Mucosa of stomach (tissue), 1 donor: ENCODE data around the gene JUND.

ENCODE experiments used
- H3K27me3 ChIP-seq: one replicate; pipeline ENCODE4 v1.7.0; 2013; ENCODE audit warnings: mild to moderate bottlenecking, low read length; ENCODE audit not compliant: control insufficient read depth, insufficient read depth
- H3K36me3 ChIP-seq: one replicate; pipeline ENCODE4 v1.7.0; 2013; ENCODE audit warnings: low read length; ENCODE audit not compliant: control insufficient read depth, insufficient read depth
- H3K4me1 ChIP-seq: one replicate; pipeline ENCODE4 v1.7.0; 2013; ENCODE audit warnings: mild to moderate bottlenecking, low read length; ENCODE audit not compliant: control insufficient read depth, insufficient read depth
- H3K4me3 ChIP-seq: one replicate; pipeline ENCODE4 v1.7.0; 2013; ENCODE audit warnings: low read length
- H3K9ac ChIP-seq: one replicate; pipeline ENCODE4 v1.7.0; 2013; ENCODE audit warnings: mild to moderate bottlenecking, low read length, moderate library complexity
- H3K9me3 ChIP-seq: one replicate; pipeline ENCODE4 v1.7.0; 2013; ENCODE audit warnings: mild to moderate bottlenecking, low read length, moderate library complexity; ENCODE audit not compliant: control insufficient read depth
- donor health status: Pancreatic carcinoma.

JUND gene

GRCh38 chr19:18282788-18283141 lies 1.3 kb upstream of the JUND start:
- H3K4me3 ChIP-seq, result peak overlapping the region; percentile 33
- H3K4me1 ChIP-seq, result peaks cover 27% of the 10 kb centered on the region
- H3K36me3 ChIP-seq, result peaks cover 7% of the 10 kb centered on the region
- no peaks in the 10 kb centered on the region for H3K9me3 ChIP-seq
- peak overlapping the region; percentile 85 for H3K9ac ChIP-seq
- no peaks in the 10 kb centered on the region for H3K27me3 ChIP-seq

- no peaks in the 10 kb centered on the region for H3K27me3 ChIP-seq
- peak overlapping the region; percentile 33 for H3K4me3 ChIP-seq
- no peaks in the 10 kb centered on the region for H3K9me3 ChIP-seq
- H3K4me1 ChIP-seq, result peaks cover 31% of the 10 kb centered on the region
- H3K9ac ChIP-seq, result peak overlapping the region; percentile 85
- peaks cover 7% of the 10 kb centered on the region for H3K36me3 ChIP-seq
These were observed 782 bp upstream of the JUND start for GRCh38 chr19:18282021-18282787.

DNA sequence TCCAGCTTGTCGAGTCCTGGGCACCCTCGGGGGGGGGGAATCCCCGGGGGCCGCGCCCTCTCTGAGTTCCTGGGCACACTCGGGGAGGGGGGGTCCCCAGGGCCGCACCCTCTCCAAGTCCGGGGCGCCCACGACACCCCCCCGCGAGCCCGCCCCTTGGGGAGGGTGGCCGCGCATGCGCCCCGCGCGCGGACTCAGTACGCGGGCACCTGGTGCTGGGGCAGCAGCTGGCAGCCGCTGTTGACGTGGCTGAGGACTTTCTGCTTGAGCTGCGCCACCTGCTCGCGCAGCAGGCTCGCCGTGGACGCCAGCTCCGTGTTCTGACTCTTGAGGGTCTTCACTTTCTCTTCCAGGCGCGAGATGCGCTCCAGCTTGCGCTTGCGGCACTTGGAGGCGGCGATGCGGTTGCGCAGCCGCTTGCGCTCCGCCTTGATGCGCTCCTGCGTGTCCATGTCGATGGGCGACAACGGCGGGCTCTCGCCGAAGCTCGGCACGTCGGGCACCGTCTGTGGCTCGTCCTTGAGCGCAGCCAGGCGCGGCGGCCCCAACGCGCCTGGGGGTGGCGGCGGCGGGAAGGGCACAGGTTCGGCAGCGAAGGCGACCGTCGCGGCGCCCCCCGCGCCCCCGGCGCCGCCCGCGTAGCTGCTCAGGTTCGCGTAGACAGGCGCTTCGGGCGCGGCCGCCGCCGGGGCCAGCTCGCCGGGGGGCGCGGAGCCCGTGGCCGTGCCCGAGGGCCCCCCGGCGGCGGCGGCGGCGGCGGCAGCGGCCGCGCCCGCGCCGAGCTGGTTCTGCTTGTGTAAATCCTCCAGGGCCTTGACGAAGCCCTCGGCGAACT lies 958 bp downstream of the JUND start:
- Histone ChIP-seq H3K4me3 (peak overlapping the region; percentile 99), H3K4me1 (peaks cover 43% of the 10 kb centered on the region)

DNA sequence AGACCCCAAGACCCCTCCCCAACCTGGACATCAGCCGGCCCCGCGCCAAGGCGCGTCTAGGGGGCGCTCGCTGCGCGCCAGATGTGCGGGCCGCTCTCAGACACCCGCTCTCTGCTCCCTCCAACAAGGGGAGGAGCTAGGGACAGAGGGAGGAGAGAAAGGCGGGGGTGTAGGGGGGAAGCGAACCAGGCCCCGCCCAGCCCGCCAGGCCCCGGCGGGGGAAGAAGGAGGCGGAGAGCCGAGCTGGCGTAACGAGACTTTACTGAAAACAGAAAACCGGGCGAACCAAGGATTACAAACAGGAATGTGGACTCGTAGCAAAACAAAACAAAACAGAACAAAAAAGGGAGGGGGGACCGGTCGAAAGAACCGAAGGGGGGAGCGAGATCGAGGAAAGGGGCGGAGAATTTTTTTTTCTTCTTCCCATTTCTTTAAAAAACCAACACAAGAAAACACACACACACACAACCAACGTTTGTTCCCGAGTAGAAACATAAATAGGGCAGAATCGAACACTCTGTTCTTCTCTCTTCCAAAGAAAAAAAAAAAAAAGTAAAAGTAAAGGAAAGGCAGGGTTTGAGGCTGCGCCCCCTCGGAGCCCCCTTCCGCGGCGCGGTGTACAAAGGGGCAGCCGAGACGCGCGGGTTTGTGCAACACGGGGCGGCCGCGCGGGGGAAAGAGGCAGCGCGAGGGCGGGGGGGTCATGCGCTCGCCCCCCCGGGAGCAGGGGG lies 1.7 kb downstream of the JUND start:
- H3K4me1 ChIP-seq, result peaks cover 51% of the 10 kb centered on the region
- peak overlapping the region; percentile 33 for H3K4me3 ChIP-seq
- H3K9ac ChIP-seq, result peak overlapping the region; percentile 100
- H3K27me3 ChIP-seq, result no peaks in the 10 kb centered on the region
- peaks cover 7% of the 10 kb centered on the region for H3K36me3 ChIP-seq
- H3K9me3 ChIP-seq, result no peaks in the 10 kb centered on the region

More for the DNA sequence above, 958 bp downstream of the JUND start:
- peaks cover 7% of the 10 kb centered on the region for H3K36me3 ChIP-seq
- peak overlapping the region; percentile 100 for H3K9ac ChIP-seq
- no peaks in the 10 kb centered on the region for H3K9me3 ChIP-seq
- H3K27me3 ChIP-seq, result no peaks in the 10 kb centered on the region

DNA sequence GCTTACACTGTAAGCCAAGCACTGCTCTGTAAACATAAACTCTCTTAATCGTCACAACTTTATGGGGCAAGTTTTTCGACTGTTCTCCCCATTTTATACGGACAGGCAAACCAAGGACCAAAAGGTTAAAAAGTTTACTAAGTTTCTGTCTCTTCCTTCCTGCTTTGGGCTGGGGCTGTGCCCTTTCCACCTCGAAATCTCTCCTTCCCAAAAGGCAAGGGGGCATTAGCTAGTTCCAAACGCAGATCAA lies 2.2 kb downstream of the JUND start:
- H3K27me3 ChIP-seq, result no peaks in the 10 kb centered on the region
- H3K4me1 ChIP-seq, result peaks cover 56% of the 10 kb centered on the region
- peaks cover 7% of the 10 kb centered on the region for H3K36me3 ChIP-seq
- H3K4me3 ChIP-seq, result peak overlapping the region; percentile 33
- H3K9me3 ChIP-seq, result no peaks in the 10 kb centered on the region
- peak overlapping the region; percentile 100 for H3K9ac ChIP-seq

DNA sequence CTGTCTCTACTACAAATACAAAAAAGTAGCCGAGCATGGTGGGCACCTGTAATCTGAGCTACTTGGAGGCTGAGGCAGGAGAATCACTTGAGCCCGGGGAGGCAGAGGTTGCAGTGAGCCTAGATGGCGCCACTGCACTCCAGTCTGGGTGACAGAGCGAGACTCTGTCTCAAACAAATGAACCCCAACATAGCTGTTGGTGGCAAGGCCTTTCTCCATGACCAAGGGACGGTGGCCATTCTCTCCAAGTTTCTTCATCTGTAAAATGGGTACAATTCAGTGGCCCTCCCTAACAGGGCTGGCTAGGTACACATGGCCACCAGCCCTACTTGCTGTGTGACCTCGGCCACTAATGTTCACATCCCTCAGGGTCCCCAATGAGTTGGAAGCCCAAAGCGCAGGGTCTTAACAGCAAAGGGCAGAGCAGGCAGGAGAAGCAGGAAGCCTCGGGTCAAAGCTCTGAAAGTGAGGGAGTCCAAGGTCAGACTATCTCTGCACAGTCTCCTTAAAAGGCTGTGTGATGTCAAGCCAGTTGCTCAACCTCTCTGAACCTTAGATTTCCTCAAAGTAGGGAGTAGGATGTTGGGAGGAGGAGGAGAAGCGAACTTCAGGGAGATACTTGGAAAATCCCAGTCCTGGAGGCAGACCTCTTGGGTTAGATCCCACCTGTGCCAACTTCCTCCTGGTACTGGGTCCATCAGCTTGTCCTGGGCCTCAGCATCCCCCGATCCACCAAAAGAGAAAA lies 2.7 kb downstream of the JUND start:
- H3K36me3 ChIP-seq, result peaks cover 7% of the 10 kb centered on the region
- peak overlapping the region; percentile 100 for H3K9ac ChIP-seq
- no peaks in the 10 kb centered on the region for H3K9me3 ChIP-seq
- peaks cover 61% of the 10 kb centered on the region for H3K4me1 ChIP-seq
- peak overlapping the region; percentile 33 for H3K4me3 ChIP-seq
- no peaks in the 10 kb centered on the region for H3K27me3 ChIP-seq

GRCh38 chr19:18274781-18275356 lies 6.6 kb downstream of the JUND start:
- H3K4me1 ChIP-seq, result peaks cover 53% of the 10 kb centered on the region
- H3K9ac ChIP-seq, result peak overlapping the region; percentile 42
- no peaks in the 10 kb centered on the region for H3K27me3 ChIP-seq
- H3K9me3 ChIP-seq, result no peaks in the 10 kb centered on the region
- H3K36me3 ChIP-seq, result peaks cover 7% of the 10 kb centered on the region
- H3K4me3 ChIP-seq, result no peak overlapping the region

- H3K9ac ChIP-seq, result peak within 1 kb of the TSS; percentile 42
- no peaks in the 10 kb centered on the region for H3K9me3 ChIP-seq
- peaks cover 7% of the 10 kb centered on the region for H3K36me3 ChIP-seq
- H3K4me1 ChIP-seq, result peaks cover 53% of the 10 kb centered on the region
- H3K27me3 ChIP-seq, result no peaks in the 10 kb centered on the region
- H3K4me3 ChIP-seq, result no peak within 1 kb of the TSS
These were observed 7.1 kb downstream of the JUND start, which contains the start of gene IQCN for GRCh38 chr19:18274219-18274780. Gene IQCN (minus strand): TSS chr19:18274452. CDS start chr19:18269478, 4,974 bp downstream.

DNA sequence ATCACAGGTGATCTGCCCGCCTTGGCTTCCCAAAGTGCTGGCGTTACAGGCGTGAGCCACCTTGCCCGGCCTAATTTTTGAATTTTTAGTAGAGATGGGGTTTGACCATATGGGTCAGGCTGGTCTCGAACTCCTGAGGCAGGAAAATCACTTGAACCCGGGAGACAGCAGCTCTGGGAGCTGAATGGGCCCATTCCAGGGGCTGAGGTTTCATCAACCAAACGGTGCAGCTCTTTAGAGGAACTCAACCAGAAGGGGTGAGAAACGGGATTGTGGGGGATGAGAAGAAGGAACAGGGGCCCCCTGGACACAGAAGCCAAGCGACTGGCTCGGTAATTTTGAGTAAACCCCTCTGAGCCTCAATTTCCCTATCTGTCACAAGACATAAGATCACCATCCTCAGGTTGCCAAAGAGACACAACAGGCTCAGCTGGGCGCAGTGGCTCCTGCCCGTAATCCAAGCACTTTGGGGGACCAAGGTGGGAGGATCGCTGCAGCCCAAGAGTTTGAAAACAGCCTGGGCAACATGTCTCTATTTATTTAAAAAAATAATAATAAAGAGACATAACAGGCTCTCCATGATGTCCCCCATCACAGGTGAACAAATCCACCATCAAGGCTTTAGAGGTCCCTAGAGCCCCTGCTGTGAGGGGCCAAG lies 7.7 kb downstream of the JUND start:
- H3K9me3 ChIP-seq, result no peaks in the 10 kb centered on the region
- no peak overlapping the region for H3K4me3 ChIP-seq
- H3K9ac ChIP-seq, result no peak overlapping the region
- H3K4me1 ChIP-seq, result peaks cover 46% of the 10 kb centered on the region
- H3K36me3 ChIP-seq, result peaks cover 1% of the 10 kb centered on the region
- no peaks in the 10 kb centered on the region for H3K27me3 ChIP-seq

GRCh38 chr19:18271433-18271841 lies 10.0 kb downstream of the JUND start:
- H3K27me3 ChIP-seq, result no peaks in the 10 kb centered on the region
- H3K4me3 ChIP-seq, result no peak overlapping the region
- no peak overlapping the region for H3K9ac ChIP-seq
- peaks cover 28% of the 10 kb centered on the region for H3K4me1 ChIP-seq
- no peaks in the 10 kb centered on the region for H3K9me3 ChIP-seq
- H3K36me3 ChIP-seq, result peaks cover 7% of the 10 kb centered on the region

DNA sequence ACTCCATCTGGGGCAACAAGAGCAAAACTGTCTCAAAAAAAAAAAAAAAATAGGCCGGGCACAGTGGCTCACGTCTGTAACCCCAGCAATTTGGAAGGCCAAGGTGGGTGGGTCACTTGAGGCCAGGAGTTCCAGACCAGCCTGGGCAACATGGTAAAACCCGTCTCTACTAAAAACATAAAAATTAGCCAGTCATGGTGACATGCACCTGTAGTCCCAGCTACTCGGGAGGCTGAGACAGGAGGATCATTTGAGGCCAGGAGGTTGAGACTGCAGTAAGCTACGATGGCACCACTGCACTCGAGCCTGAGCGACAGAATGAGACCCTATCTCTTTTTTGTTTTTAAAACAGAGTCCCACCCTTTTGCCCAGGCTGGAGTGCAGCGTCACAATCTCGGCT lies 11.1 kb downstream of the JUND start:
- Histone ChIP-seq H3K27me3 (no peaks in the 10 kb centered on the region), H3K9ac (no peak overlapping the region), H3K4me3 (no peak overlapping the region), H3K4me1 (peaks cover 21% of the 10 kb centered on the region), H3K9me3 (no peaks in the 10 kb centered on the region), H3K36me3 (peaks cover 11% of the 10 kb centered on the region)
